HS-5 (cell line): ENCODE measurements around the gene CPNE8.
"Not testable (repeated sequence)": the region's sequence is repeated elsewhere in the genome, so short reads cannot be mapped to it uniquely, and the experiment has no call there.

Experiments used
- DNase-seq: peaks from one replicate; pipeline ENCODE4 v3.0.0-alpha.2; 2012; ENCODE audit warnings: low read depth

Gene CPNE8

DNA sequence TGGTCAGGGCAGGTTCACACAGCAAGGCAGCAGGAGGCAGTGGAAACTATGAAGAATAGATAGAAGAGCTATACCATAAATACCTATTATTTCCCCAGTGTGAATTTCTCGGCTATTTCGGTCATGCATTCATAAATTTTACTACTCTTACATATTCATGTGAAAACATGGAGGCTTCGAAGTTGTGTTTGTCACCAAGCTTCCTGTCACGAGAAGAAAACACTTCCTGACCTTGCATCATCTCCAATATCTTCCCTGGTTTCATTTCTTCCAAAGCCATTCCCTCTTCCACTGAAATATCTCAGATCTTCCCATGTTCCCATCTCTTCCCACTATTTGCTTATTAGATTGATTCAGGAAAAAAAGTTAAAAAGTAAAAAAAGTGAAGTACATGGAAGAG lies 80.4 kb downstream of the CPNE8 start:
- DNase-seq, result no peak

DNA sequence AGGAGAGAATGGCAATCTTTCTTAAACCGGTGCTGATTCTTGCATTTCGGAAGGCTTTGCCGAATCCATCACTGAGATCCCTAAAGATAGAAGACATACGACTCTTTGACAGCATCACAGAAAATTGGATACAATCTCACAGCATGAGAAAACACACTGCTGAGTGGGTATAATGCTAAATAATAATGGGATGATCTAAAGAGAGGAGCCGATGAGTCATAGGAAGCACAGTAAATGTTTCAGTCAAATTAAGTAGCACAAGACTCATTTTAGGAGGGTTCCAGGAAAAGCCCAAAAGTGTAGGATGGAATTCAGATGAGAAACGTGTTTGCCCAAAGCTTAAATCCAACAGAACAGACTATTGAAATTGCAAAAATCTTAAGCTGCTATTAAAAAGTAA lies 81.7 kb downstream of the CPNE8 start:
- peak; percentile 18 for DNase-seq

DNA sequence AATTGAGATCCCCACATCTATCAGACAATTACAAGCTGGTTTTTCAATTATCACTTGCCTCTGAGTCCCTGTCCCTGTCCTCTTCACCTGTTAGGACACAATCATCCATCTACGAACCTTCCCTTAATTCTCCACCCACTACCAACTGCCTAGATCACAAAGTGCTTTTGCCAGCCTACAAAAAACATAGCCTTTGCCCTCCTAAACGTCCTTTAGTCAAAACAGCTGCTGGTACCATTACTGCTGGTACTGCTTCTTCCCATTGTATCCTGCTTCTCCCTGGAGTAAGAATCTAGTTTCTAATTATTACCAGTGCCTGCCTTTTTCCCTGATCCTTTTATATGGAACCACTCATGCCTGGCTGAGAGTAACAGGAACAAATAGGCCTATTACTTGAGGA lies 82.1 kb downstream of the CPNE8 start:
- DNase-seq, result no peak

DNA sequence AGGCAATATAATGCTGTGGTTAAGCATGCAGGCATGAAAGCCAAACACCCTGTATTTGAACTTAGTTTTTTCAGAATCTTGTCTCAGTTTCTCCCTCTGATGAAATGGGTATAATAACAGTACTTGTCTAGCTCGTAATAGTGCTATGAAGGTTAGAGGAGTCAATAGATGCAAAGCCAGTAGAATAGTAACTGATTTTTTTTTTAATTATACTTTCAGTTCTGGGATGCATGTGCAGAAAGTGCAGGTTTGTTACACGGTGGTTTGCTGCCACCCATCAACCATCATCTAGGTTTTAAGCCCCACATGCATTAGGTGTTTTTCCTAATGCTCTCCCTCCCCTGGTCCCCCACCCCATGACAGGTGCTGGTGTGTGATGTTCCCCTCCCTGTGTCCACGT lies 87.4 kb downstream of the CPNE8 start:
- DNase-seq, result no peak

DNA sequence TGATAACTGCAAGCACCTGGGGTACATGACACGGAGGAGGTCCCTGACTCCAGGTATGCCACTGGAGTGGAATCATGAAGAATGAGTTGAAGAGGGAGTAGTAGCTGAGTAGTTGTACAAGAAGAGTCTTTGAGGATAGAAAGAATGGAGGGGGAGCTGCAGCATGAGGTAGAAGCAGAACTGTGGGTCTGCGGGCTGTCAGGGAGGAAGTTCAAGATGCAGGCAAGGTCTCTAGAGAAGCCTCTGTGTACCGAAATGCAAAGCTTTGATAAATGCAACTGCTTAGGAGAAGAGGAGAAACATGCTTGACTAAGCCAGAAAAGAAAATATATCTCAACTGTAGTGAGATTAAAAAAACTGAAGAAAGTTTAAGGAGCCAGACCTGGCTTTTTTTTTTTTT lies 91.5 kb downstream of the CPNE8 start:
- no peak for DNase-seq

DNA sequence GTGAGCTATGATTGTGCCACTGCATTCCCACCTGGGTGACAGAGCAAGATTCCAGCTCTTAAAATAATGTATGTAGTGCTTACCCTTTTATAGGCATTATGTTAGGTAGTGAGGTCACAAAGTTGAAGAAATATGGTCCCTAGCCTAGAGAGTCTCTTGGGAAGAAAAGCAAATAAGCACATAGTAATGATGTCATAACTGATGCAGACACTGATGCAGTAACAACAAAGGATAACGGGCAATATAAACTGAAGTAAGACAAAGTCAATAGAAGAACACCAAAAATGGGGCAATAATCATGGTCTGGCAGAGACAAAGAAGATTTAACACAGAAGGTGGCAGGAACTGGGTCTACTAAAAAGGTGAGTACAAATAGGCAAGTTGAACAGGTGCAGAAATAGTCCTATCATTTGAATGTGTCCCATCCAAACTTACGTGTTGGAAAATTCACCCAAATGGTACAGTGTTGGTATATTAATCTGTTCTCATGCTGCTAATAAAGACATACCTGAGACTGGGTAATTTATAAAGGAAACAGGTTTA lies 93.5 kb downstream of the CPNE8 start:
- no peak for DNase-seq

DNA sequence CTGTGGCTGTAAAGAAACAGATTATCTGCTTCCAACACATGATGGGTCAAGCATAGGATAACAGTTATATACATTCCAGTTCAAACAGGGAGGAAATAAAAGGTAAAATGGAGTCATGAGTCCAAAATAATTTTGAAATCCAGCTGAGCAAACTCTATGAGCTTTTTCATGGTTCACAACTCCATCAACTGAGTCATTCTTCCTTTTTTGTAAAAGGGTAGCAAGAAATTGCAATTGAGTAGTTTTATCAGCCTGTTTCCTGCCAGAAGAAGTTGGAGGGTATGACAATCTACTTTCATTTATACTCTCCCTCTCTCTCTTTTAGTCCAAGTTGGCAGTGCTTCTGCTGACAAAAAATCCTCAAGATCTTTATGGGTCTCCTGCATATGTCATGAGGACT lies 95.6 kb downstream of the CPNE8 start:
- DNase-seq, result no peak

DNA sequence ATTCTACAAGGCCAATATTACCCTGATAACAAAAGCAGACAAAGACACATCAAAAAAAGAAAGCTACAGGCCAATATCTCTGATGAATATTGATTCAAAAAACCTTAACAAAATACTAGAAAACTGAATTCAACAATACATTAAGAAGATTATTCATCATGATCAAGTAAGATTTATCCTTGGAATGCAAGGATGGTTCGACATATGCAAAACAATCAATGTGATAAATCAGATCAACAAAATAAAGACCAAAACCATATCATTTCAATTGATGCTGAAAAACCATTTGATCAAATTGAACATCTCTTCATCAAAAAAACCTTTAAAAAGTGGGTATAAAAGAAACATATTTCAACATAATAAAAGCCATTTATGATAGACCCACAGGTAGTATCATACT lies 117.3 kb downstream of the CPNE8 start:
- DNase-seq, result no peak

DNA sequence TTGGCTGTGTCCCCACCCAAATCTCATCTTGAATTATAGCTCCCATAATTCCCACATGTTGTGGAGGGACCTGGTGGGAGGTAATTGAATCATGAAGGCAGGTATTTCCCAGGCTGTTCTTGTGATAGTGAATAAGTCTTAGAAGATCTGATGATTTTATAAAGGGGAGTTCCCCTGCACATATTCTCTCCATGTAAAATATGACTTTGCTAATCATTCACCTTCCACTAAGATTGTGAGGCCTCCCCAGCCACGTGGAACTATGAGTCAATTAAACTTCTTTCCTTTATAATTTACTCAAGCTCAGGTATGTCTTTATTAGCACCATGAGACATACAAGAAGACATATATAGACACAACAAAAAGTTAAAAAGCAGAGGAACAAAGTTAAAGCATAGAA lies 120.0 kb downstream of the CPNE8 start:
- DNase-seq, result no peak

DNA sequence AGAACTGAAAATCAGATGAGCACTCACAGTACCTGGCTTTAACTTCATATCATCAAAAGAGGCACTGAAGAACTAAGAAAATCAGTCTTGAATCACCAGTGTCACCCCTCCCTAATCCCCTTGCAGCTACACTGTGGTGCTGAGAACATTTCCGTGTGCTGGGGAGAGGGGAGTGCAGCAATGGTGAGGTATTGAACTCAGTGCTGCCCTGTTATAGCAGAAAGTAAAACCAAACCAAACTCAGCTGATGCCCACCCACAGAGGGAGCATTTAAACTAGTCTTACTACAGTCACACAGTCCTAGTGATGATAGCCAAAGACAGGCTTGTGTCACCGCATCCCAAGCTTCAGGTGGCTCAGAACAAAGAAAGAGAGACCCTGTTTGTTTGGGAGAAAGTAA lies 122.1 kb downstream of the CPNE8 start:
- no peak for DNase-seq

DNA sequence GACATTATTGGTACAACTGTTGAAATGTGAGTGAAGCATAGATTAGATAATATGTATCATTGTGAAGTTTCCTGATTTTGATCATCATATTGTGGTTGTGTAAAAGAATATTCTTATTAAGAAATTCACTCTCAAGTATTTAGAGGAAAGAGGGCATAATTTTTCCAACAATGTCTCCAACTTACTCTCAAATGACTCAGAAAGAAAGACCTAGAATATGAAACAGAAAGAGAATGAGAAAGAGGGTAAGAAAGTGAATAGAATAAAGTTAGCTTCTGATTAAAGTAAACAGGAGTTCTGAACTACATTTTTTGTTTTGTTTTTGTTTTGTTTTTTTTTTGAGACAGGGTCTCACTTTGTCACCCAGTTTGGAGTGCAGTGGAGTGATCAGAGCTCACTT lies 123.0 kb downstream of the CPNE8 start:
- DNase-seq, result no peak

DNA sequence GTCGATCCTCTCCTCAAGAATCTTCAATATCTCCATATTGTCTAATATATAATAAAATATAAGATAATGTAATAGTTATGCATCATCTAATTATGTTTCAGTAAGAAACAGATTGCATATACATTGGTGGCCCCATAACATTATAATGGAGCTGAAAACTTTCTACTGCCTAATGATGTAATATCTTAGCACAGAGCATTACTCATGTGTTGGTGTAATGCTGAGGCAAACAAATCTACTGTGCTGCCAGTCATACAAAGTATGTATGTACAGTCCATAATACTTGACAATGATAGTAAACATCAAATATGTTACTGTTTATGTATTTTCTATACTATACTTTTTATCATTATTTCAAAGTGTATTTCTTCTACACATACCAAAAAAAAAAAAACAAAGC lies 128.7 kb downstream of the CPNE8 start:
- no peak for DNase-seq

DNA sequence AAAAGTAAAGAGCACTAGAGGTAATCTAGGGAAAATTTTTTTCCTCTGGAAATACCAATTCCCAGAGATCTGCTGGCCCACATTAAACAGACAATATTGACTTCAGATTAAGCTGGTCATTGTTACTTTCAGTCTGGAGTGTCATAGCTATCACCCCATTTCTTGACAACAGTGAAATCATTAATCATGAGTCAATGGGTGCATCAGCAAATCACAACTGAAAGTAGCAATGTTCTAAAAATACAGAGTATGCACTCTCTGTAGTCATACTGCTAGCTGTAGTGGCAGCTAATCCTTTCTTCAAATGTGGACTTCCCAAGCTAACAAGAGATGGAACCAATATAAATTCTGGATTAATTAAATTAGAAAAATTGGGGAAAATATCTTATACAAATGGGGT lies 129.9 kb downstream of the CPNE8 start:
- DNase-seq, result no peak

DNA sequence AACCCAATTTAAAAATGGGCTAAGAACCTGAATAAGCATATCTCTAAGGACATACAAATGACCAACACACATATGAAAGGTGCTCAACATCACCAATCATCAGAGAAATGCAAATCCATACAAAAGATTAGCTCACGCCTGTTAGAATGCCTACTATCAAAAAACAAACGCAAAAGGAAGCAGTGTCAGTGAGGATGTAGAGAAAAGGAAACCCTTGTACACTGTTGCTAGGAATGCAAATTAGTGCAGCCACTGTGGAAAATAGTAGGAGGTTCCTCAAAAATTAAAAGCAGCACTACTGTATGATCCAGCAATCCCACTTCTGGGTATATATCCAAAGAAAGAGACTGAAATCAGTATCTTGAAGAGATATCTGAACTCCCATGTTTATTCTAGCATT lies 133.0 kb downstream of the CPNE8 start:
- no peak for DNase-seq

DNA sequence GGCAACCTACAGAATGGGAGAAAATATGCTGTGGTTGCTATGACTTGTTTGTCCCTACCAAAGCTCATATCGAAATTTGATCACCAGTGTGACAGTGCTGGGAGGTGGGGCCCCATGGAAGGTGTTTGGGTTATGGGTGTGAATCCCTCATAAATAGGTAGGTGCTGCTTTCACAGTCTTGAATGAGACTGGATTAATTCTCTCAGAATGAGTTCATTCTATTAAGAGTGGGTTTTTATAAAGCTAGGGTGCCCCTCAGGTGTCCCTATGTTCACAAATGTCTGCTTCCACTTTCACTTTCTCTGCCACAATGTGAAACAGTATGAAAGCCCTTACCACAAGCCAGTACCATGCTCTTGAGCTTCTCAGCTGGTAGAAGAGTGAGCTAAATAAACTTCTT lies 133.5 kb downstream of the CPNE8 start:
- DNase-seq, result no peak

DNA sequence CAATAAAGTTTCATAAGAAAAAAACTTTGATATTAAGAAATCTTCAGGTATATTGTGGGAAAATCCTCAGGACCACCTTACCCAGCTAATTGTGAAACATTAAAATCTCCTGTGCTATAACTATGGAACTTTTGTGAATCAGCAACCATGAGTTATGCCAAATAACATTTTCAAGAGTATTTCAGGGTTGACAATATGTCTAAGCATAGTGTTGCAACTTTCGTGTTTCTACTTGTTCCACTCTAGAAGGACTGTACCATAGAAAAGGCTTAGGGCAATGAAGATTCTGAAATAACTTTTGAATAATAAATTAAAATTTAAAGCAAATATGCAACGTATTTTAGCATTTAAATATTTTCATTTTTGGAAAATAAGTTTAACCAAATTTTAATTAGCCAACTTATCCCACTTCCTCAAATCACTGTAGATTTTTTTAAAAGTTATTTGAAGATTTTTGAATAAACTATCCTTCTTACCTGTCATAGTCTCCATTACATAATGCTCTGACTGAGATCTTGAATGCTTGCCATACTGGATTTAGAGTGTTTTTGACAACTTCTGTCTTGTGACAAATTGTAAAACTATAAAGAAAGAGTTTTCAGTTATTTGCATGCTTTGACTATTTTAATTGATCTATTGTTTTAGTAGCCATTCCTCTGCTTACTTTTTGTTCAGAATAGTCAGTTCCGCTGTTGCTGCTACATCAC lies 143.6 kb downstream of the CPNE8 start:
- DNase-seq, result no peak

DNA sequence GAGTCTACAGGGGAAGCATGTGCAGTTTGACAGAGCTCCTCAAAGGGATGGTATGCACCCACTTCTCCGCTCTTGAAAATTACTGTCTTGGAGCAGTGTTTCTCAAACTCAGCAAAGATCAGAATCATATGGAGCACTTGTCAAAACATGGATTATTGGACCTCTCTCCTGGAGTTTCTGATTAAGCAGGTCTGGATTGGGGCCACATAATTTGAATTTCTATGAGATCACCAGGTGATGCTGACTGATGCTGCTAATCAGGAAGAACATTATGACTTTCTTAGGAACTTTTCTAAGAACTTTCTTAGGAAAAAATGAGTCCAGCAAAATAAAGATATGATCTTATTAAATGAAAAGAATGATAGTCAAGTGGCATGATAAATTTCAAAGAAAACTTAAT lies 144.3 kb downstream of the CPNE8 start:
- no peak for DNase-seq

DNA sequence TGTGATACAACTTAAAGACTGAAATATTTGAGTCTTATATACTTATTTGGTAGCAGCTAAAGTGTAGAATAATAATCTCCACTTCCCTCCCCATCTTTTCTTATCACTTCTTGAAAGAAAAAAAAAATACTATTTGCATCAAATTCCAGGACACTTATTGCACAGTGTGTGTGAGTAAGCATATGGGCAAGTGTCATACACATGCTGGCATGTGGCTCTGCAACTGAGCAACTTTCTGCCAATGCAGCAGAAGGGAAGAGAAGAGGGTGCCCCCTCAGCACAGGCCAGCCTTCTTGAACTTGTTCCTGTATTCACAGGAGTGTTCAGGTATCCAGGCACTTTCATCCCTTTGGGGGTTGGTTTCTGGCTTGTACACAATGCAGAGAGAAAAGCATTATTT lies 145.8 kb downstream of the CPNE8 start:
- no peak for DNase-seq

DNA sequence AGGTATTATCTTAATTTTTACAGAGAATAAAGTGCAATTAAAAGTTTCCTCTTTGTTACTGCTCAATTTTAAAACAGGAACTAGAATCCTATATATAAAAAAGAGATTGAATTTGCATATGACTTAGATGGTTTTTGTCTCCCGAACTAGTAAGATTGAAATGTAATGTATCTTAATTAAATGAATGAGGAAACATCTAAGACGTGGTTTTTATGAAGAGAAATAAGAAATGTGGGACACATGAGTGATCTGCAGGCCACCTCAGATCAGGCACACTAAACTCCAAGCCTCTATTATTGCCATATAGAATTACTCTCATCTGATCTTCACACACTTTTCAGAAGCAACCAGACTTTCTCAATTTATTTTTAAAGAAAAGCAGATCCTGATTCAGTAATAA lies 158.6 kb downstream of the CPNE8 start:
- no peak for DNase-seq

DNA sequence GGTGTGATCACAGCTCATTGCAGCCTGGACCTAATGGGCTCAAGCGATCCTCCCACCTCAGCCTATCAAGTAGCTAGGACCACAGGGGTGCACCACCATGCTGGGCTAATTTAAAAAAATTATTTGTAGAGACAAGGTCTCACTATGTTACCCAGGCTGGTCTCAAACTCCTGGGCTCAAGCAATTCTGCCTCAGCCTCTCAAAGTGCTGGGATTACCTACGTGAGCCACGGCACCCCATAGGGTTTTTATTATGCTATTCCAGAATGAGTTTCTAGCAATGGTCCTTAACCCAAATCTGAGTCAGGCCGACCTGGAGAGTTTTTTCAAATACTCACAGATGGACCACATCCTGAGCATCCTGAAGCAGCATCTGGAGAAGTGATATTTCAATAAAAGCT lies 159.8 kb downstream of the CPNE8 start:
- no peak for DNase-seq

DNA sequence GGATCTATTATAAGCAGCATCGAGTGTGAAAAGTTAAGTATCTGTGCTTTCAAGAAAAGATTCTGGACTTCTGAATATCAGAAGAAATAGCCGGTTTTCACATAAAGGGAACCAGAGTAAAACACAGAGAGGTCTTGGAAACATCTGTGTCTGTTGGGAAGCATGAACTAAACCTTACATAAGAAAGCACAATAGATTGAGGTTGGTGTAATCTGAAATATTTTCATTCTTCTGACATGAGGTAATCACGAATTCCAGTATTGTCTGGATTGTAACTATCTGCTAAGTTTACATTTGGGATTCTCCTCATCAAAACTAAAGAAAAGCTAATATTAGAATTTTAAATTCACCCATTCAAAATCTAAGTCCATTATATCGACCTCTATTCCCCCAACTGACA lies 161.3 kb downstream of the CPNE8 start:
- peak; percentile 26 for DNase-seq

DNA sequence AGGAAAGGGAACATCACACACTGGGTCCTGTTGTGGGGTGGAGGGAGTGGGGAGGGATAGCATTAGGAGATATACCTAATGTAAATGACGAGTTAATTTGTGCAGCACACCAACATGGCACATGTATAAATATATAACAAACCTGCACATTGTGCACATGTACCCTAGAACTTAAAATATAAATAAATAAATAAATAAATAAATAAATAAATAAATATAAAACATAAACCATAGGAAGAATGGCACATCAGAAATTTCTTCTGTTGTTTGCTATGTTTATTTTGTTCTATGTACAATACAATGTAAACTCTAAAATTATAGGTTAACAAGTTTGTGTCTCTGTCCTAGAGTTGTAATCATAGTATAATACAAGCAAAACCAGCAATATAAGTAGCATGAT lies 162.9 kb downstream of the CPNE8 start:
- not testable (repeated sequence) for DNase-seq

DNA sequence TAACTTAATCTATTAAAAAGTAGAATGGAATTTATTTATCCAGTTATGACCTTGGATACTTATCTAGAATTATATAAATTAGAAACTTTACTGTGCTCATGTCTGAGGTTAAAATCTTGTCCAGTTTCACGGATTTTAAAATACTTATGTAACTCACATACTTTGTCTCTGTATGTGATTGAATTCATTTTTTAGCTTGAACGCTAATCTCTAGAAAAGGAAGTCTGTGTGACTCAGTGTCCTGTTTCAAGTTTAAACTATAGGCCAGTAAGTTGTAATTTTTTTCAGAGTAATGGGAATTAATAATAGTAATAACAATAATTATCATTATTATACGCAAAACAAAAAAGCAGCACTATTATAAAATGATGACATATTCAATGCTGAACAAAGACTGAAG lies 168.6 kb downstream of the CPNE8 start:
- no peak for DNase-seq

DNA sequence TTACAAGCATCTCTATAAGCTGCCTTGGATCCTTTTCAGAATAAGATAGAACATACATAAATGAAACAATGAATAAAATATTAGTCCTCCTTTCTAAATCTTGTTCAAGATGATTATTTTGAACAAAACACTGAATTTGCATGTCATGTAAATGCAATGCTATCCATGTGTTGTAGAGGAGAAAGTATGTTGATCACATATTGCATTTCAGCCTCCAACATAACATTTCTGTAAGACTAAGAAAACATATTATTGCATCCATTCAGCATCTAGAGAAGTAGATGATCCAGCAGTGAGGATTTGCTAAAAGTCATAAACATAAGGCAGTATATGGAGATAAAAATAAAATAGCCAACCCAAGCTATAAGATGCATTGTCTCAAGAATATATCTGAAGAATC lies 172.6 kb downstream of the CPNE8 start:
- DNase-seq, result no peak

DNA sequence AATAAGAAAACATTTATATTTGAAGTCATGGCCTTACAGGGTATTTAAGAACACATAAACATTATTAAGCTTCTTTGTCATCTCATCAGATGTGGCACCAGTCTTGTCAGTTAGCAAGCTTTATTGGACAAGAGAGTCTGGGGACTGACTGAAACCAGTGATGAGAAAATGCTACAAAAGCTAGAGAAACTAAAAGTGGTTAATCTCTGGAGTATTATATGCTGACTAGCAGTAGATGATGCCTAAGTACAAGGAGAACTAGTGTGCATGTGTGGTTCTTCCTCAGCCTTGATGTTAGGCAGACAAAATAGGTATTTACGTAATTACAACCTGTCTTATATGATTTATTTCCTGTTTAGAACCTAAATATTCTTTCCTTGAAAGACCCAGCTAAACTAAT lies 176.5 kb downstream of the CPNE8 start:
- no peak for DNase-seq
